Activated T-cell treated with anti-CD3 and anti-CD28 coated beads for 24 hours (primary cell): Measurements from ENCODE around the gene UBAP2L.

Experiments used
- DNase-seq: peaks from one replicate; pipeline ENCODE4 v3.0.0-alpha.2; 2020; ENCODE audit warnings: low read depth

Gene UBAP2L, protein sequence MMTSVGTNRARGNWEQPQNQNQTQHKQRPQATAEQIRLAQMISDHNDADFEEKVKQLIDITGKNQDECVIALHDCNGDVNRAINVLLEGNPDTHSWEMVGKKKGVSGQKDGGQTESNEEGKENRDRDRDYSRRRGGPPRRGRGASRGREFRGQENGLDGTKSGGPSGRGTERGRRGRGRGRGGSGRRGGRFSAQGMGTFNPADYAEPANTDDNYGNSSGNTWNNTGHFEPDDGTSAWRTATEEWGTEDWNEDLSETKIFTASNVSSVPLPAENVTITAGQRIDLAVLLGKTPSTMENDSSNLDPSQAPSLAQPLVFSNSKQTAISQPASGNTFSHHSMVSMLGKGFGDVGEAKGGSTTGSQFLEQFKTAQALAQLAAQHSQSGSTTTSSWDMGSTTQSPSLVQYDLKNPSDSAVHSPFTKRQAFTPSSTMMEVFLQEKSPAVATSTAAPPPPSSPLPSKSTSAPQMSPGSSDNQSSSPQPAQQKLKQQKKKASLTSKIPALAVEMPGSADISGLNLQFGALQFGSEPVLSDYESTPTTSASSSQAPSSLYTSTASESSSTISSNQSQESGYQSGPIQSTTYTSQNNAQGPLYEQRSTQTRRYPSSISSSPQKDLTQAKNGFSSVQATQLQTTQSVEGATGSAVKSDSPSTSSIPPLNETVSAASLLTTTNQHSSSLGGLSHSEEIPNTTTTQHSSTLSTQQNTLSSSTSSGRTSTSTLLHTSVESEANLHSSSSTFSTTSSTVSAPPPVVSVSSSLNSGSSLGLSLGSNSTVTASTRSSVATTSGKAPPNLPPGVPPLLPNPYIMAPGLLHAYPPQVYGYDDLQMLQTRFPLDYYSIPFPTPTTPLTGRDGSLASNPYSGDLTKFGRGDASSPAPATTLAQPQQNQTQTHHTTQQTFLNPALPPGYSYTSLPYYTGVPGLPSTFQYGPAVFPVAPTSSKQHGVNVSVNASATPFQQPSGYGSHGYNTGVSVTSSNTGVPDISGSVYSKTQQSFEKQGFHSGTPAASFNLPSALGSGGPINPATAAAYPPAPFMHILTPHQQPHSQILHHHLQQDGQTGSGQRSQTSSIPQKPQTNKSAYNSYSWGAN

DNA sequence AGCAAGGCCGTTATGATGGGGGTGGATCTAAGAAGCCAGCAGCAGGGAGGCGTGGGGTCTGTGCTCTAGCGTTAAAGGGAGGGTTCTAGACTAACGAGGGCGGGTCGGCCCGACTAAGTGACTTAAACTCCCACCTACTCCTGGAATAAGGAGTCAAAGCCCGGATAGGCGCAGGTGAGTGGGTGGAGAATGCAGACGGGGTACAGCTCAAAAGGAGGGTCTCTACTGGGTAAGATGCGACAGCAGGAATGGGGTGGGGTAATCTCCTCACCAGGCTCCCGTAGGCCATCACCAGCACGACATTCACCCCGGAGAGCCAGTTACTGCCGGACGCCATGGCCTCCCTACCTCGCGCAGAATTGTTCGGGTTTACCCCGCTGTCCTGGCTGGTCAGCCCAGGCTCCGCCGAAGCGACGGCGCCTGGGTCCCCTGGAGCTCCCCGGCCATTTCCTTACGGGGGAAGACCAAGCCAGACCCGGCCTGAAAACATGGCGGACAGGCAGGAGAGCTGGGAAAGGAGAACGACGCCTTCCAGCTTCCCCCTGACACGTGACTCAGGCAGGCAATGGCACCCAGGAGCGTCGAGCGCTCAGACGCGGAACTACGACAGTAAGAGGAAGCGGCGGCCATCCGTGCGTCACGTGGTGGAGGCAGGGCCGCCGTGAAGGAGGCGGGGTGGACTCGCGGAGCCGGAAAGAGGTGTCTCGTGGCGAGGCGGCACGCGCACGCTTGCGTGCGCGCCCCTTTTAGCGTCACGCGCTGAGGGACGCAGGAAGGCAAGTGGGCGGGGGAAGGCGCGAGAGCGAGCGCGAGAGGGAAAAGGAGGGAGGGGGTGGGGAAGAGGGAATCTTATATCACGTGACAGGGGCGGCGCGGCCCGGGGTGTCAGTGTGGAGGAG lies at the start of gene UBAP2L:
TSS of gene UBAP2L (plus strand) at position 885 of the 899 bp plus-strand sequence. CDS start 4,169 bp downstream, outside the sequence.
- DNase-seq = peak; percentile 98

DNA sequence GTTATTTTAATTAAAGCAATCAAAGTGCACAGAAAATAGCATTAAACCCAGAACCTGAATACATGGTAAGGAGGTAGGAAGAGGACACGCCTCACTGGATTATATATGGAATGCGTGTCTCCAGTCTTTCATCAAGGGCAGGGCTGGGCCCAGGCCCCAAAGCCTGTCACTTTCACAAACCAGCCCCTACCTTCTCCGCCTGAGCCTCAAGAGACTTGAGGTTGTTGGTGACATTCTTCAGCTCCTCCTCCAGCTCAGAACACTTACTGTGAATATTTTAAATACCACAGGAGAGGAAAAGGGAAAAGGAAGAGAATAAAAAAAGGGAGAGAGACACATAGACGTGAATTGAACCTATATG lies 49.6 kb upstream of the UBAP2L start:
- DNase-seq = no peak

DNA sequence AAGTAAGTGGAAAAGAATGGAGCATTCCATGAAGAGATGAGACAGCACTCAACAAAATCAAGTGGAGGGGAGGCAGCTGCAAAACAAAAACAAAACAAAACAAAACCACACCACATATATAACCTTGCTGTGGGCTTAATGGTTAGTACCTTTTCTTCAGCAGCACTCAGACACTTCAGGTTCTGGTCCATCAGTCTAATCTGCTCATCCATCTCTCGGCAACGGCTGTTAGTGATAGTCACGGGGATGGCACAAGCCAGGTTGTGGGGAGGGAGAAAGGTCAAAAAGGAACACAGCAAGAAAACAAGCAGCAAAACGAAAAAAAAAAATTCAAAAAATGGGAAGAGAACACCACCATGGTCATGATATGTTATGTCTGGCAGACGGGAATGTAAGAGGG lies 48.9 kb upstream of the UBAP2L start:
- DNase-seq = no peak

DNA sequence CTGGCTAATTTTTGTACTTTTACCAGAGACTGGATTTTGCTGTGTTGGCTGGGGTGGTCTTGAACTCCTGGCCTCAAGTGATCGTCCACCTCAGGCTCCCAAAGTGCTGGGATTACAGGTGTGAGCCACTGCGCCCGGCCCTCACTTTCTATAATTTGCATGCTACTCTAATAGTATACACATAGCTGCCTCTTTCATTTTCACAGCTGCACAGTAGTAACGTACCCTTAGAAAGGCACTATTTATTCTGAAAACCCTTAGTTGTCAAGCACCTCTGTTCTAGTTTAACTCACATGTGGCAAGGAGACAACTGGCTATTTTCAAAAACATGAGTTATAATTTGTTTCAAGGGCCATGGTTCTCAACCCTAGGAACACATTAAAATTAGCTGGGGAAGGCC lies 46.1 kb upstream of the UBAP2L start:
- DNase-seq = no peak

DNA sequence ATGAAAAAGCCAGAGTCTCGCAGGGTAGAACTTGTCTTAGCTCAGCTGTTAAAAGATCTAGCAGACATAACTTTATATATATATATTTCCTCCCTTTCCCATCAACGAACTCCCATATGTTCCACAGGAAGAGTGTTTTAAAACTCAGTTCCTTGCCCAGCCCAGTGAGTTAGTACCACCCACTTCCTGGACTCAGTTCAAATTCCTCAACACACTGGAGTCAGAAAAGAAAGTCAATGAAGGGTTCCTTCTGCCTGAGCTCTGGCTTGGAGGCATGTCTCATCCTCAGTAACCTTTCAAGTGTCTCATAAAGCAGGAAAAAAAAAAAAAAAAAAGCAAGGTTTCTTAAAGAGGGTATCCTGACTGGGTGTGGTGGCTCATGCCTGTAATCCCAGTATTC lies 44.4 kb upstream of the UBAP2L start:
- no peak for DNase-seq

DNA sequence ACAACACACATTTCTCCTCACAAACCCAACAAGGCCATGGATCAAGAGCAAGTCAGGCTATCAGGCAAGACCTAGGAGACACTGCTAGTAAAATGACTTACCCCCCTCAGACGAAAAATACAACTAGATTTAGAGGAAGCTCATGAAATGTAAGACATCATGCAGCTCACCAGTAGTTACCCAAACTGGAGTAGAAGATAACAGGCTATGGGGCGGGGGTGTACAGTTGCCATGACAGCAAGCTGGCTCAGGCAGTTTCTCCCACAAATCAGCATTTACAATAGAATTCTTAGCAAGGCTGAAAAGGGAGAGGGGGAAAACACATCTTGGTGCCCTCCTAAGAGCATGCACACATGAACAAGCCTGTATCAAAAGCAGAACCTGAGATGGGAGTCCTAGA lies 42.7 kb upstream of the UBAP2L start:
- no peak for DNase-seq

DNA sequence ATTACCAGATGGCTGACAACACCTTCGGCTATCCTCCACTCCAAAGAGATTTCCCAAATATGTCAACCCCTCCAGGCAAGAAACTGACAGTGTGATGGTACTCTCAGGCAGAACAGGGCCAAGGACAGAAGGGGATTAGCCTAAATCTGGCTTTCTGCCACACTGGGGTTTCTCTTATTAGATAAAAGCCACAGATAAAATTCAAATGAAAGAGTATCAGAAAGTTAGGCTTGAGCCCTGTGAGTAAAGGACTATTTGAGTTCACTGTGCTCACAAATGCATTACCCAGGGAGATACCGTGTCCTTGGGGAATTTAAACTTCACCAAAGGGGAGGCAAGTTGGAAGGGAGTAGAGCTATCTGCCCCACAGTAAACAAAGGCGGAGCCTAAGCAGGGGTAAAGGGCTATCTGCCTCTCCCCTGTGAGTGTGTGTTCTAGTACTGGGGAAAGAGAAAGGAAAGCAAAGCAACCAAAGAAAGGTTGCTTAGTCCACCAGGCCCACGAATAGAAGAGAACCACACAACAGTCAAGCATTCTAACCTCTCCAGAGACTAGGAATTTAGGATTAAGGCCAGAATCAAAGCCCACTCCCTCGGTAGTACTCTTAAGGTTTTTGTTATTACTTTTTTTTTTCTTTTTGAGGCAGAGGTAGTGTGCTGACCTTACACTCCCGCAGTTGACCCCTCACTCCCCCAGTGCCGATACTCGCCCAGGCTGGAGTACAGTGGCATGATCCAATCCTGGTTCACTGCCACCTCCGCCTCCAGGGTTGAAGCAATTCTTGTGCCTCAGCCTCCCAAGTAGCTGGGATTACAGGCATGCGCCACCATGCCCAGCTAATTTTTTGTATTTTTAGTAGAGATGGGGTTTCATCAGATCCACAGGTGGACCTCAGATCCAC lies 41.6 kb upstream of the UBAP2L start:
- DNase-seq = no peak

DNA sequence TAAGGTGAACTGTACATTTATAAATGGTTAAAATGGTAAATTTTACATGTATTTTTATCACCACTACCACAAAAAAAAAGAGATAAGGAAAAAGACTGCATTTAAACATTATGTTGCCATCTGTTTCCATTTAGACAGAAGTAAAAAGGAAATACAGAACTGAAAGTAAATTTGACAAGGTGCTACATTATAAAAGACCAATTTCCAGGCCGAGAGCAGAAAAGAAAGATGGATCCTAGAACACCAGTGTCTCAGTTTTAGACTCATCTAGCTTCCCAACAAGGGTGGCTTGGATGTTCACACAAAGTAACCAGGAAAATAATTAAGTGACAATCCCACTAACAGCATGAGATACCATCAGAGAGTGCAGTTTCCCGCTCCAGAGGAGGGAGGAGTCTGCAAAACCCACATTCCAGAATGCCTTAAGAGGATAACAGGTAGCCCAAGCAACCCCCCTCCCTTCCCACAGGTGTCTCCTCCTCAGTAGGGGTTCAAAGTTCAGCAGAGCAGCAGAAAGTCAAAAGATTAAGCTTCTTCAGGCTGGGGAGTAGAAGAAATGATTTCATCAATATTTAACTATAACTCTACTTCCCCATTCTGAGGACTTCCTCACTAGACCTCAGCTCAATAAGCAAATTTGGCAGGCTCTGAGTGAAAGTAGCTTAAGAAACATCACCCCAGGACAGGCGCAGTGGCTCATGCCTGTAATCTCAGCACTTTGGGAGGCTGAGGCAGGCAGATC lies 40.6 kb upstream of the UBAP2L start:
- no peak for DNase-seq

DNA sequence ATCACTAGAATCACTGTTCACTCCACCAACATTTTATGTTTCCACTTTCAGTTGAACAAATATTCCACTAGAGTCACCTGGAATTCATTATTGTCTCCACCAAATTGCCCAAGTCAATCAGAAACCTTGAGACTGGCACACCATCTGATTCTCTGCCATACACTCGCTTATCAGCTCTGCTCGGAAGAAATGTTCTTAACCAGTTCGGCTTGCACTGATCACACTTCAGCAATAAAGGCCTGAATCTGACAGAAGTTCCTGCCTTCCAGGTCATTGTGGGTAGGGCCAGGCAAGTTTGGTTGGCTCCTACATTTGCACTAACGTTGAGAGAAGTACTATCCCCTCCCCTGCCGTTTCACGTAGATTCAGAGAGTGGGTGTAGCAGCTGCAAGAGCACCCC lies 38.8 kb upstream of the UBAP2L start:
- DNase-seq = no peak

DNA sequence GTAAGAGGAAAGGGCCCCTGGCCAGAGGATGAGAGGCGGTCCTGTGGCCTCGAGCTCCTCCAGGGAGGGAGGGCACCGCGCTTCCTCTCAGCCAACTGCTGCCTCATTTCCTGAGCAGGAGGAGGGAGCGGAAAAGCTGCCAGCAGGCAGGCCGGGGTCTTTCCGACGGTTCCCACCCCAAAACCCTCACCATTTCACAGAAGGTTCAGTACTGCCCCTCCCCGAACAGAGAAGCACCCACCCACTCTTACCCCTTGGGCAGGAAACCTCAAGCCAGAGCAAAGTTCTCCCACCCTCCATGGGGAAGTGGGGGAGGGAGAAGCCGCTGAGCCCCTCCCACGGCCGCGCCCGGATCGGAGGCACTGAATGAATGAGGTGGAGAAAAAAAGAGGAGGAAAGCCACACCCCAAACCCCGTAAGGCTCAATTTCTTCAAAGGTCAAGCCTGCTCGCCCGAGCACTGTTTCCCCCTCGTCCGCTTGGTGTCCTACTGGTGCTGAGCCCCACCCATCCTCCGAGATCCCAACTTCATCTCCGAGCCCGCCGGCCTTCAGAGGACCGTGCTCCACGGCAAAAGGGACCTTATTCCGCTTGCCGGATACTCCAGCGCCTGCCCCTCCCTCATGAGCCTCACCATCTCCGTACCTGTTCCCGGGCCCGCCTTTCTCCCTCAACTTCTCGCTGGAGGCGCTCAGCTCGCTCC lies 38.3 kb upstream of the UBAP2L start:
- DNase-seq = peak; percentile 76

DNA sequence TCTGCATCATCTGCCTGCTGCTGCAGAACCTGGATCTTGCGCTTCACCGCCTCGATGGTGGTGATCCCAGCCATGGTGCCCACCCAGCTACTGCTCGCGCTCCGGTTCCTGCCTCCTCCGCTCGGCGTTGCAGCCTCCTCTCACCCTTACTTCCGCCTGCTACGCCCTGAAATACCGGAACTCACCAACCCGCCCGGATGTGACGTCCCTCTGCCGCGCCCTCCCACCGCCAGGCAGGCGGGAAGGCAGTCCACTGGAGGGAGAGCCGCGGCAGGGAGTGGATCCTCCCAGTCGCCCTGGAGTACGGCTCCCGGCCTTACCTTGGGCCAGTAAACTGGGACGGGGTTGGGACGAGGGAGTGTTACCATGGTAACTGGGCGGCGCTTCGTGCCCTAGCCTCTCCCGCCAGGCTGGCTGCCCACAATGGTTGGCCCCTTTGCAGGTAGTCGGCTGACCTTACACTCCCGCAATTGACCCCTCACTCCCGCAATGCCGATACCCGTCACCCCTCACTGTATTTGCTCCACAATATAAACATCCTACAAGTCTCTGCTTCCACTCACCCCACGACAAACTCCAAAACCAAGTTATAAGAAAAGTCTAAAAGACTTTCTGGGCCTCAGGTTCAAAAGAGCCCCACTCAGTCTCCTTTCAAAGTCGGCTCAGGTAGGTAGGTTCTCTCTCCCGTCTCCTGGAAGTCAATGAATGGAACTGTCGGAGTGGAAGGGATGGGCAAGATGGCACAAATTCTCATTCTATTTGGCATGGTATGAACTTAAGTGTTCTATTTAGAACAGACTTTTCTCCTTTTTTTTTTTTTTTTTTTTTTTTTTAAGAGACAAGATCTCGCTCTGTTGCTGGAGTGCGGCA lies 37.5 kb upstream of the UBAP2L start:
- DNase-seq = peak; percentile 97

DNA sequence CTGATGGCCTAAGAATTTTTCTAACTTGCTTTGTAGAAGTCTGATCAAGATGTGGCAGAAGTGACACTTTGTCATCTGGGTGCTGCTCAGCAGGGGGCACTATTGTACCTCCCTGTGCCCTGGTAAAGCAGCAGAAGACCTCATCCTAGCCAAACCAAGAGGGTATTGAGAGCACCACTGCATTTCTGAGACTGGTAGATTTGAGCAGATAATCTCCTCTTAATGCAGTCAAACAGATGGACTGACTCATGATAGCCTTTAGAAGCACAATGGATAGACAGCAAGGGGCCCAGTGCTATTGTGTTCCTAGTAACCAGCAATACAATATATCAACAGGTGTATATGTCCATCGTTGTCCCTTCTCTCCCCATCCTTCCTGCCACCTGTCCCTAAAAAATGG lies 34.6 kb upstream of the UBAP2L start:
- DNase-seq = peak; percentile 62

DNA sequence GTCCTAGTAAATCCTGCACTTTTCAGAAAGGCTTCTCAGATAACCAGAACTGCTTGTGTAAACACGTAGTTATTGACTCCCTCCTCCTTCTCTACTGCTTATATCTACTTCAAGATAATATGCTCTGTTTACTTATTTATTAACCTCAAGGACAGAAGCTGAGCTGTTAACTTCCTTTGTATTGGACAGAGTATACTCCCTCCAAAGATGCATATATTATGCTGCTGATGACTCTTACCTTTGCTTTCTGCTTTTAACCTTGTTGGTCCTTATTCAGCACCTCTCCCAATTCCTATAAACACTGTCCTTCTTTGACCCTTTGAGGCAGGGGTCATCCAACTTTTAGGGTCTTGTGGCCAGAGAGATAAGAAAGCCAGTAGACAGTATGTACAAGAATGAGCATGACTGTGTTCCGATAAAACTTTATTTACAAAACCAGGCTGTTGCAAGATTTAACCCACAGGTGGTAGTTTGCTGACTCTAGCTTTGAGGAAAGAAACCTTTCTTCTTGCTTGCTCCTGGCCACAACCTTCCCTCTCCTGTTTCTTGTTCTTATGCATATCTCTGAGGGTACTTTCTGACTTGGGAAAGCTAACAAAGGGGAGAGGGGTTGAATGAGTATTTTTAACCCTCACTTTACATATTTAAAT lies 33.8 kb upstream of the UBAP2L start:
- no peak for DNase-seq

DNA sequence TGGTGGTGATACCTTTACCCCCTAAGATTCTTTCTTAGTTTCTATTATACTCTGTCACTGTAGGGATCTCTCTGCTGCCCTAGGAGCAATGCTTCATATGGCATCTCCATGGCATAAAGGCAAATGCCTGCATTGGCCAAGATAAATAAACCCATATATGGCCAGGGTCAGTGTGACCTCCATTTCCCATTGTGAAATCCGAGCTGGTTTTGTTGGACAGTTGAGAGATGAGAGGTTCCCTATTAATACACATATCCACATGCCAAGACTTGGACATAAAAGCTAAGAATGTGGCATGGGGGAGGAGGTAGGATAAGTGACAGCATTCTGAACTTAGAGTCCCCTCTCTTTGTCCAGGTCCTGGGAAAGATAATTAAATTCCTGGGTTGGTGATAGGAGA lies 30.2 kb upstream of the UBAP2L start:
- no peak for DNase-seq

DNA sequence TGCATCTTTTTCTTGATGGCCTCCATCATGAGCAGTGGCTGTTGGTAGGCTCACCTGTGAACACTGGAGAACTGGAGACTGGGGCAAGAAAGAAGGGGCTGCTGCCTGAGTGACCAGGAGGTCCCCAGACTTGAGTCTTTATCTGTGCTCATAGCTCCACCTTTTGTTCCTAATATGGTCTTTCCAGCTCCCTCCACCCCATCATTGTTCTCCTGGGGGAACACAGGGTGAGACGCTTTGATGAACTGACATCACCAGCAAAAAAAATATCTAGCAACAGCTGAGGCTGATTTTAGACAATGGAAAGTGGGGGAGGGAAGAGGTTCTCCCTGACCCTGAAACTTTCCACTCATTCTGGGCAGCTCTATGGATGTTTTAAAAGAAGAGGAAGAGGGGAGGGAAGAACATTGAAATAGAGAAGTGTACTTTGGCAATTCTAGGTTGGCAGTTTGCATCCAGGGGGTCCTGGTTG lies 28.7 kb upstream of the UBAP2L start, which contains the start of gene TPM3:
TSS of gene TPM3 (minus strand) at position 111 of the 472 bp plus-strand sequence. CDS start at position 29, 82 bp downstream.
- DNase-seq = no peak

DNA sequence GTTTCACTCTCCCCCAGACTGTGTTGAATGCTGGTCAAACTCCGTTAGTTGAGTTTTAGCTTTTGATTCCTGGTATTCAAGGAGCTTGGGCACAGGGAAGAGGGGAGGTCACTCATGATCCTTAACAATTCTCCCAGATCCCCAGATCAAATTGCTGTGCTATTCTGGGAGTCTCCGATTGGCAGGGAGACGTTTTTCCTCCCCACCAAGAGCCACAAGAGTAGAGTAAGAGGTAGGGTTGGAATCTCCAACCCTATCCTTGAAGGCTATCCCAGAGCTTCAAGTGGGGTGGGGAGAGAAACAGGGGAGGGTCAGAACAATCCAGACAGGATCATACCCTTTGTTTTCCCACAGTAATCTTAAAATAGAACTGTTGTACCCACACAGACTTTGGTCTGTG lies 28.3 kb upstream of the UBAP2L start:
- no peak for DNase-seq

DNA sequence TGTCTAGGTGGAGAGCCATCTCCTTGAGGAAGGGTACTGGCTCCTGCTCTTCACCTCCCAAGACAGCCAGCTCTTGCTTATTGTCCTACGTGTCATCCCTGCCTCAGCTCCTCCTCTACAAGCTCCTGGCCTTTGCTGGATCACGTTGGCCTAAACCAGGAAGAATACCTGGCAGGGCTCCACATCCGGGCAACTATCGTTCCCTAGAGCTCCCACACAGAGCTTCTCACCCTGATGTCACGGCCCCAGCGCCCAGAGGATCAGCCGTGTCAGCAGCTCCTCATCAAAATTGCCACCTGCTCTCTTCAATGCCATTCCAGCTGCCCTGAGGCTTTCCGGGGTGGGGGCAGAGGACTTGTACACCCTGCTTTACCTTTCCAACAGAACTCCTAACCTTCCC lies 26.9 kb upstream of the UBAP2L start:
- no peak for DNase-seq
